ENCODE data around the gene SEC22A.

SEC22A gene

DNA sequence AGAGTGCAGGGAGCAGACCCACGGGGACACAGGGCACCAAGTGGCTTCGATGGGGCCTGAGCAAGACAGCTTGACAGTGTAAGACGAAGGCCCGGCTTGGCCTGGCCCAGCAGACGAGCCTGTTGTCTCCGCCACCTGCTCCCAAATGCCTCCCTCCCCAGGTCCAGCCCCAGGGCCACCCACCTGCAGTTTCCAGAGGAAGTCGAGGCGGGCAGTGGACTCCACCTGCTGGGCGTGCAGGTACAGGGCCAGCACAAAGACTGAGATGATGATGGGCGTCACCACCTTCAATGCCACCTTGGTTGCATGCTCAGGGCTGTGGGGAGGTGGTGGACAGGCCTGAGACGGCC is 94.1 kb downstream of the SEC22A start:
- POLR2A ChIA-PET, result no interaction called here
- Histone ChIP-seq H3K4me3 (ENCODE audit: control insufficient read depth in 1 of 7, extremely low read depth in 1 of 7, insufficient read depth in 4 of 7, low read depth in 2 of 7, low read length in 6 of 7) (no peak overlapping the region), H3K27ac (ENCODE audit: insufficient read depth in 1 of 2, low read depth in 1 of 2, low read length in 2 of 2, poor library complexity in 1 of 2, severe bottlenecking in 2 of 2) (no peak overlapping the region), H3K36me3 (ENCODE audit: control insufficient read depth in 4 of 4, insufficient read depth in 4 of 4, low read length in 3 of 4) (no peaks in the 10 kb centered on the region), H3K27me3 (replicated peaks in 2 of 5; ENCODE audit: control insufficient read depth in 4 of 5, insufficient read depth in 5 of 5, low read length in 4 of 5) (peaks cover 0 to 5% (median 0%) of the 10 kb centered on the region in 5 experiments), H3K4me1 (ENCODE audit: control extremely low read depth in 1 of 4, control insufficient read depth in 4 of 4, insufficient read depth in 4 of 4, low read length in 3 of 4) (no peaks in the 10 kb centered on the region), H3K9me3 (ENCODE audit: control extremely low read depth in 1 of 5, control insufficient read depth in 4 of 5, insufficient read depth in 2 of 5, low read depth in 1 of 5, low read length in 4 of 5) (no peaks in the 10 kb centered on the region)
- CTCF ChIA-PET, result no interaction called here
- DNase-seq, result no peak
- WGBS (ENCODE audit: insufficient coverage), result 78% methylated on average over 6 of the region's 11 CpGs

DNA sequence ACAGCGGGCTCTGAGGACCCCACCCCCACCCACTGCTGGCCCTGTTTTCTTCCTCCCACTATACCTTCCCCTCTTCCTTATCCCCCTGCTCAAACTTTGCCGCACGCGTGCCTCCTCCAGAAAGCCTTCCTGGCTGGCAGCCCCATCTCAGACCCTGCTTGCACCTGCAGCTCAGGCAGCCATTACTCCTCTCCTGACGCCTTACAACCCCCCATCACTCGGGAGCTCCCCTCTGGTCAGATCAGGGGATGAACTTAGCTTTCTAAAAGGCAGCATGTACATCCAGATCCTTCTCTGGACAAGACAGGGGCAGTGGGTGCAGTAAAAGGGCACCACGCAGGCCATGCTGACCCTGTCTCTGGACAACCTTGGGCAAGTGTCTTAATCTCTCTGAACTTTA is 94.5 kb downstream of the SEC22A start:
- Histone ChIP-seq H3K27ac (ENCODE audit: insufficient read depth in 1 of 2, low read depth in 1 of 2, low read length in 2 of 2, poor library complexity in 1 of 2, severe bottlenecking in 2 of 2) (no peak overlapping the region), H3K27me3 (replicated peaks in 2 of 5; ENCODE audit: control insufficient read depth in 4 of 5, insufficient read depth in 5 of 5, low read length in 4 of 5) (peaks cover 0 to 4% (median 0%) of the 10 kb centered on the region in 5 experiments), H3K4me1 (ENCODE audit: control extremely low read depth in 1 of 4, control insufficient read depth in 4 of 4, insufficient read depth in 4 of 4, low read length in 3 of 4) (no peaks in the 10 kb centered on the region), H3K9me3 (ENCODE audit: control extremely low read depth in 1 of 5, control insufficient read depth in 4 of 5, insufficient read depth in 2 of 5, low read depth in 1 of 5, low read length in 4 of 5) (no peaks in the 10 kb centered on the region), H3K36me3 (ENCODE audit: control insufficient read depth in 4 of 4, insufficient read depth in 4 of 4, low read length in 3 of 4) (no peaks in the 10 kb centered on the region), H3K4me3 (ENCODE audit: control insufficient read depth in 1 of 7, extremely low read depth in 1 of 7, insufficient read depth in 4 of 7, low read depth in 2 of 7, low read length in 6 of 7) (no peak overlapping the region)
- 95% methylated on average over 5 of the region's 7 CpGs for WGBS (ENCODE audit: insufficient coverage)
- DNase-seq, result no peak
- POLR2A ChIA-PET, result no interaction called here
- CTCF ChIA-PET, result no interaction called here

DNA sequence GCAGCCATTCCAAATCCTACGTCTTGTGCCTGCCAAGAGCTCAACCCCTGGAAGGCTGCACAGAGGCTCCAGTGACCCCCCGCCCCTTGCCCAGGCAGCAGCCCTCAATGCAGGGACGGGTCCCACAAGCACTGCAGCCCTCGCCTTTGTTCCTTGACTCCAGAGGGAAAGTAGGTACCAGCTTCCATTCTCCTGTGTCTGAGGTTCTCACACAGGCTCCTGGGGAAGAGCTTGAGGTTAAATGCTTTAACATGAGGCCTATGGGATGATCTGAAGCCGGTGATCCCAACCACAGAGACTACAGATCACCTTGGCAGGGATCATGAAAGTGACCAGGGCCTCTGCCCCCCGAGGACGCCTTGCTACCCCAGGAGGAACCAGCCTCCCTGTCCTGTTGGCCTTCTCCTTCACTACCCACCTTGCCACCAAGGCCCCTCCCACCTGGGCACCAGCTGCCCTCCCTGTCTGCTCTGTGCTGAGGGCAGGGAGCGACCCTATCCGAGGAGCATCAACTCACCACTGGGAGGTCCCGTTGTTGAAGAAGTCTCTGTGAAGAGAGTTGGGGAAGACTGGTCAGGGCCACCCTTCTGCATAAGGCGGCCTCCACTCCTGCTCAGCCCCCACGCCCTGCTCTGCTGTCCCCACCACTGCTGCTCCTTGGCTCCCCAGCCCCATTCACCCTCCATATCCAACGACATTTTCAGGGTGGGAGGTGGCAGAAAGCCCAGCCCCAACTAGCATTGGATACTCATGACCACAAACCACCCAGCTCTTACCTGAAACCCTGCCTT is 95.3 kb downstream of the SEC22A start:
- Histone ChIP-seq H3K36me3 (ENCODE audit: control insufficient read depth in 4 of 4, insufficient read depth in 4 of 4, low read length in 3 of 4) (no peaks in the 10 kb centered on the region), H3K27ac (ENCODE audit: insufficient read depth in 1 of 2, low read depth in 1 of 2, low read length in 2 of 2, poor library complexity in 1 of 2, severe bottlenecking in 2 of 2) (no peak overlapping the region), H3K4me1 (ENCODE audit: control extremely low read depth in 1 of 4, control insufficient read depth in 4 of 4, insufficient read depth in 4 of 4, low read length in 3 of 4) (no peaks in the 10 kb centered on the region), H3K9me3 (ENCODE audit: control extremely low read depth in 1 of 5, control insufficient read depth in 4 of 5, insufficient read depth in 2 of 5, low read depth in 1 of 5, low read length in 4 of 5) (no peaks in the 10 kb centered on the region), H3K4me3 (ENCODE audit: control insufficient read depth in 1 of 7, extremely low read depth in 1 of 7, insufficient read depth in 4 of 7, low read depth in 2 of 7, low read length in 6 of 7) (no peak overlapping the region), H3K27me3 (replicated peaks in 2 of 5; ENCODE audit: control insufficient read depth in 4 of 5, insufficient read depth in 5 of 5, low read length in 4 of 5) (peaks cover 0 to 4% (median 0%) of the 10 kb centered on the region in 5 experiments)
- WGBS (ENCODE audit: insufficient coverage), result 94% methylated on average over 13 of the region's 13 CpGs
- CTCF ChIA-PET, result interaction anchor here (0.6 kb wide), 1 partner anchor 282 kb away, joined by 3 read pairs; no protein-coding TSS in a partner anchor
- POLR2A ChIA-PET, result no interaction called here
- DNase-seq, result no peak

DNA sequence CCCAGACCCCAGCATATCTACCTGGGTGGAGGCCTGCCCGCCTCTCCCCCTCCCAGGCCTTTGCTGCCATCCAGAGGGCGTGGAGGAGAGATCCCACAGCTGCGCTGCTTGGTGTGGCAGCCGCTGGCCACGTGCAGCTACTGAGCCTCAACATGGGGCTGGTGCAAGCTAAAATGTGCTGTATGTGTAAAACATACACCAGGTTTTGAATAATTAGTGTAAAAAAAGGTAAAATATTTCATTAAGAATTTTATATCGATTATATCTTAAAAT is 95.8 kb downstream of the SEC22A start:
- no peak for DNase-seq
- H3K27me3 ChIP-seq (replicated peaks in 2 of 5; ENCODE audit: control insufficient read depth in 4 of 5, insufficient read depth in 5 of 5, low read length in 4 of 5), result peaks cover 0 to 4% (median 0%) of the 10 kb centered on the region in 5 experiments
- H3K4me1 ChIP-seq (ENCODE audit: control extremely low read depth in 1 of 4, control insufficient read depth in 4 of 4, insufficient read depth in 4 of 4, low read length in 3 of 4), result no peaks in the 10 kb centered on the region
- H3K27ac ChIP-seq (ENCODE audit: insufficient read depth in 1 of 2, low read depth in 1 of 2, low read length in 2 of 2, poor library complexity in 1 of 2, severe bottlenecking in 2 of 2), result no peak overlapping the region
- 100% methylated on average over 1 of the region's 6 CpGs for WGBS (ENCODE audit: insufficient coverage)
- ChIA-PET CTCF (interaction anchor here (0.6 kb wide), 1 partner anchor 282 kb away, joined by 3 read pairs; no protein-coding TSS in a partner anchor), POLR2A (no interaction called here)
- no peak overlapping the region for H3K4me3 ChIP-seq (ENCODE audit: control insufficient read depth in 1 of 7, extremely low read depth in 1 of 7, insufficient read depth in 4 of 7, low read depth in 2 of 7, low read length in 6 of 7)
- no peaks in the 10 kb centered on the region for H3K36me3 ChIP-seq (ENCODE audit: control insufficient read depth in 4 of 4, insufficient read depth in 4 of 4, low read length in 3 of 4)
- H3K9me3 ChIP-seq (ENCODE audit: control extremely low read depth in 1 of 5, control insufficient read depth in 4 of 5, insufficient read depth in 2 of 5, low read depth in 1 of 5, low read length in 4 of 5), result no peaks in the 10 kb centered on the region

DNA sequence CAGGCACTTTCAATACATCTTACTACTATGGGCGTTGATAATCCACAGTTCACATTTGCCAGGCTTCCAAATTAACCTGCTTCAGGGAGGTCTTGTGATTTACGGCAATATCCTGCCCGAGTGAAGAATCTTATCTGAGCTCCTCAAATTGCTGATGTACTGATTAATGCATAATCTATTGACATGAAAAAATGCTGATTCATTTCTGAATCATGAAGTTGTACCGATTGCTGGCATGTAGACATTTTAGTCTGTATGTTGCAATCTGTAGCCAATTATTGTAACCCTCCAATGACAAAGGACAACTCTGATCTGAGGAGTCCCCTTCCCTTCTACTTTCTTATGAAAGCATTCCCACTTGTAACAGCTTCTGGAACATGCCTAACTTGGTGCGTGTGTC is 97.2 kb downstream of the SEC22A start:
- POLR2A ChIA-PET, result no interaction called here
- CTCF ChIA-PET, result no interaction called here
- DNase-seq, result no peak
- H3K27me3 ChIP-seq (replicated peaks in 2 of 5; ENCODE audit: control insufficient read depth in 4 of 5, insufficient read depth in 5 of 5, low read length in 4 of 5), result peaks cover 0 to 5% (median 0%) of the 10 kb centered on the region in 5 experiments
- H3K4me1 ChIP-seq (ENCODE audit: control extremely low read depth in 1 of 4, control insufficient read depth in 4 of 4, insufficient read depth in 4 of 4, low read length in 3 of 4), result no peaks in the 10 kb centered on the region
- H3K9me3 ChIP-seq (ENCODE audit: control extremely low read depth in 1 of 5, control insufficient read depth in 4 of 5, insufficient read depth in 2 of 5, low read depth in 1 of 5, low read length in 4 of 5), result no peaks in the 10 kb centered on the region
- H3K27ac ChIP-seq (ENCODE audit: insufficient read depth in 1 of 2, low read depth in 1 of 2, low read length in 2 of 2, poor library complexity in 1 of 2, severe bottlenecking in 2 of 2), result no peak overlapping the region
- H3K4me3 ChIP-seq (ENCODE audit: control insufficient read depth in 1 of 7, extremely low read depth in 1 of 7, insufficient read depth in 4 of 7, low read depth in 2 of 7, low read length in 6 of 7), result no peak overlapping the region
- H3K36me3 ChIP-seq (ENCODE audit: control insufficient read depth in 4 of 4, insufficient read depth in 4 of 4, low read length in 3 of 4), result no peaks in the 10 kb centered on the region
- 78% methylated on average over 4 of the region's 5 CpGs for WGBS (ENCODE audit: insufficient coverage)

DNA sequence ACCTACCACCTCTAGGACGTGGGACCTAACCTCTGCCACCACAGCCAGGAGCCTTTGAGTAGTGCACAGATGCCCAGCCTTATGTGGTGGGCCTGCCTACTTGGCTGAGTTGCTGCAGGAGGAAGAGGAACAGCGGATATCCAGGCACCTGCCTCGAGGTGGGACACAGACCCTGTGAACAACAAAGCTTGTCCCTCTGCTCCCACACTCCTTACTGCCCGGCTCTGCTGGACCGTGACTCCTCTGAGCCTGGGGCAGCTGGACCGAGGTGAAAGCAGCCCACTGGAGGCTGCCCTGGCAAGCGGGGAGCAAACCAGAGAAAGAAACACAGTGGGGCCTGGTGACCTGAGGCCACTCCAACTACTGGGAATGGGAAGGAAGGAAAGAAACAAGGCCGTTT is 97.8 kb downstream of the SEC22A start:
- no peak overlapping the region for H3K4me3 ChIP-seq (ENCODE audit: control insufficient read depth in 1 of 7, extremely low read depth in 1 of 7, insufficient read depth in 4 of 7, low read depth in 2 of 7, low read length in 6 of 7)
- no peak overlapping the region for H3K27ac ChIP-seq (ENCODE audit: insufficient read depth in 1 of 2, low read depth in 1 of 2, low read length in 2 of 2, poor library complexity in 1 of 2, severe bottlenecking in 2 of 2)
- no peaks in the 10 kb centered on the region for H3K9me3 ChIP-seq (ENCODE audit: control extremely low read depth in 1 of 5, control insufficient read depth in 4 of 5, insufficient read depth in 2 of 5, low read depth in 1 of 5, low read length in 4 of 5)
- no peaks in the 10 kb centered on the region for H3K4me1 ChIP-seq (ENCODE audit: control extremely low read depth in 1 of 4, control insufficient read depth in 4 of 4, insufficient read depth in 4 of 4, low read length in 3 of 4)
- POLR2A ChIA-PET, result no interaction called here
- CTCF ChIA-PET, result no interaction called here
- no peaks in the 10 kb centered on the region for H3K36me3 ChIP-seq (ENCODE audit: control insufficient read depth in 4 of 4, insufficient read depth in 4 of 4, low read length in 3 of 4)
- 98% methylated on average over 6 of the region's 8 CpGs for WGBS (ENCODE audit: insufficient coverage)
- DNase-seq, result no peak
- H3K27me3 ChIP-seq (replicated peaks in 2 of 5; ENCODE audit: control insufficient read depth in 4 of 5, insufficient read depth in 5 of 5, low read length in 4 of 5), result peaks cover 0 to 4% (median 0%) of the 10 kb centered on the region in 5 experiments

DNA sequence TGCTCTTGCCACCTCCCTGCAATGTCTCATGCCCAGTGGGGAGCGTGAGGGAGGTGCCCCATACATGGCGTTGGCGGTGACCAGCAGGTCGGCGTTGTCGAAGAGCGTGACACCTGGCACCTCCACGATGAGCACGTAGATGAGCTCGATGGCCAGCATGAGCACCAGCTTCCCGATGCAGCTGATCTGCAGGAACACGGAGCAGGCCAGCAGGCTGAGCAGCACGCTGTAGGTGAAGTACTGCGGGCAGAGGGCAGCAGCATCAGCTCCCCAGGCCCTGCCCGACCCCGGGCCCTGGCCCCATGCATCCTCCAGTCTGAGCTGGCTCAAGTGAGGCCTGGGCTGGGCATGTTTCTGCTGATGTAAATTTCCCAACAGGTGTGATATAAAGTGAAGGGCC is 98.3 kb downstream of the SEC22A start:
- no peak overlapping the region for H3K27ac ChIP-seq (ENCODE audit: insufficient read depth in 1 of 2, low read depth in 1 of 2, low read length in 2 of 2, poor library complexity in 1 of 2, severe bottlenecking in 2 of 2)
- no peaks in the 10 kb centered on the region for H3K36me3 ChIP-seq (ENCODE audit: control insufficient read depth in 4 of 4, insufficient read depth in 4 of 4, low read length in 3 of 4)
- ChIA-PET POLR2A (no interaction called here), CTCF (no interaction called here)
- H3K9me3 ChIP-seq (ENCODE audit: control extremely low read depth in 1 of 5, control insufficient read depth in 4 of 5, insufficient read depth in 2 of 5, low read depth in 1 of 5, low read length in 4 of 5), result no peaks in the 10 kb centered on the region
- WGBS (ENCODE audit: insufficient coverage), result 94% methylated on average over 16 of the region's 16 CpGs
- peaks cover 0 to 4% (median 0%) of the 10 kb centered on the region in 5 experiments for H3K27me3 ChIP-seq (replicated peaks in 2 of 5; ENCODE audit: control insufficient read depth in 4 of 5, insufficient read depth in 5 of 5, low read length in 4 of 5)
- no peaks in the 10 kb centered on the region for H3K4me1 ChIP-seq (ENCODE audit: control extremely low read depth in 1 of 4, control insufficient read depth in 4 of 4, insufficient read depth in 4 of 4, low read length in 3 of 4)
- H3K4me3 ChIP-seq (ENCODE audit: control insufficient read depth in 1 of 7, extremely low read depth in 1 of 7, insufficient read depth in 4 of 7, low read depth in 2 of 7, low read length in 6 of 7), result no peak overlapping the region
- DNase-seq, result no peak
